Peyer's patch (tissue), 4 donors: Measurements from ENCODE around the gene ZNF217. TPM values are rescaled to one million over a fixed set of nuclear protein-coding genes. Genes with fewer than 3 reads are reported as not detected.
A peak's percentile ranks its signal among the peaks of the same experiment; 100 is the strongest.

Experiments used
- DNase-seq, 3 donors: peaks; one replicate each; pipeline ENCODE4 v3.0.0-alpha.2; 2017 to 2019
- H3K27ac ChIP-seq, 4 donors: fragments of 200-600 bp; sonication (generic); one replicate each; pipeline ENCODE4 v1.5.1; 2016 to 2019
- H3K27me3 ChIP-seq, 2 donors: fragments of 200-600 bp; sonication (generic); one replicate each; pipeline ENCODE4 v1.5.1; 2019
- H3K36me3 ChIP-seq, 3 donors: fragments of 200-600 bp; sonication (generic); one replicate each; pipeline ENCODE4 v1.5.1; 2016 to 2019
- H3K4me1 ChIP-seq, 4 donors: fragments of 200-600 bp; sonication (generic); one replicate each; pipeline ENCODE4 v1.5.1; 2016 to 2019
- H3K4me3 ChIP-seq, 4 donors: fragments of 200-600 bp; sonication (generic); 1 replicate in 3 of 4; 2 replicates in 1 of 4; pipeline ENCODE4 v1.5.1; 2016 to 2019; ENCODE audit warnings: mild to moderate bottlenecking in 1 of 4
- H3K9me3 ChIP-seq, 4 donors: fragments of 200-600 bp; sonication (generic); one replicate each; pipeline ENCODE4 v1.5.1; 2016 to 2019; ENCODE audit warnings: mild to moderate bottlenecking in 1 of 4
- CTCF ChIP-seq, 6 experiments: fragments of 450-650 bp in 4 of 6; fragments of 200-600 bp in 2 of 6; sonication (generic) in 1 of 6; IDR thresholded peaks; one replicate each; pipeline ENCODE4 v1.5.1; 2017 to 2019; ENCODE audit warnings: antibody characterized with exemption in 6 of 6, mild to moderate bottlenecking in 3 of 6, moderate library complexity in 1 of 6
- POLR2A ChIP-seq, 2 donors: fragments of 450-650 bp; IDR thresholded peaks; one replicate each; pipeline ENCODE4 v1.5.1; 2017; ENCODE audit warnings: antibody characterized with exemption in 2 of 2, mild to moderate bottlenecking in 2 of 2, moderate library complexity in 2 of 2
- total RNA-seq, 4 donors: library from RNA; depleted of rRNA; stranded (reverse); fragments of >200 nt; gene quantifications; one replicate each; pipeline ENCODE4 v1.1.0, GENCODE V29; 2016

Gene ZNF217
- total RNA-seq, 4 donors from 2014 or later: 23.3 to 59.4 (median 43.4) TPM

GRCh38 chr20:53602661-53603060 lies 9.0 kb upstream of the ZNF217 start:
- TF ChIP-seq CTCF (IDR thresholded peaks at IDR 0.05) (no peak), POLR2A (IDR thresholded peaks at IDR 0.05) (no peak)
- no peaks in the 10 kb centered on the region for H3K4me1 ChIP-seq
- no peak overlapping the region for H3K4me3 ChIP-seq
- H3K9me3 ChIP-seq: no peaks in the 10 kb centered on the region
- no peak for DNase-seq
- H3K27me3 ChIP-seq: no peaks in the 10 kb centered on the region
- H3K36me3 ChIP-seq: no peaks in the 10 kb centered on the region
- no peak overlapping the region for H3K27ac ChIP-seq

- TF ChIP-seq POLR2A (IDR thresholded peaks at IDR 0.05): no peak
- no peak for TF ChIP-seq CTCF (IDR thresholded peaks at IDR 0.05)
- Histone ChIP-seq H3K9me3 (no peaks in the 10 kb centered on the region), H3K27ac (no peak overlapping the region), H3K27me3 (no peaks in the 10 kb centered on the region), H3K4me3 (no peak overlapping the region), H3K36me3 (no peaks in the 10 kb centered on the region), H3K4me1 (peaks cover 0 to 10% (median 0%) of the 10 kb centered on the region in 4 donors)
- DNase-seq: peak; percentile 8 to 18 (median 11)
These were observed 6.4 kb upstream of the ZNF217 start for GRCh38 chr20:53599910-53600632.

GRCh38 chr20:53599378-53599777 lies 5.7 kb upstream of the ZNF217 start:
- H3K27me3 ChIP-seq: no peaks in the 10 kb centered on the region
- peaks cover 0 to 10% (median 0%) of the 10 kb centered on the region in 4 donors for H3K4me1 ChIP-seq
- H3K27ac ChIP-seq: no peak overlapping the region
- H3K36me3 ChIP-seq: no peaks in the 10 kb centered on the region
- H3K9me3 ChIP-seq: no peaks in the 10 kb centered on the region
- DNase-seq: peak in 2 of 3 donors; percentile 33
- no peak overlapping the region for H3K4me3 ChIP-seq
- TF ChIP-seq CTCF (IDR thresholded peaks at IDR 0.05): no peak
- TF ChIP-seq POLR2A (IDR thresholded peaks at IDR 0.05): no peak

GRCh38 chr20:53599044-53599362 lies 5.4 kb upstream of the ZNF217 start:
- peak in 1 of 3 donors; percentile 11 for DNase-seq
- Histone ChIP-seq H3K9me3 (no peaks in the 10 kb centered on the region), H3K4me1 (peaks cover 0 to 10% (median 0%) of the 10 kb centered on the region in 4 donors), H3K4me3 (no peak overlapping the region), H3K27ac (no peak overlapping the region), H3K27me3 (no peaks in the 10 kb centered on the region), H3K36me3 (no peaks in the 10 kb centered on the region)
- TF ChIP-seq POLR2A (IDR thresholded peaks at IDR 0.05): no peak

GRCh38 chr20:53598140-53599043 lies 4.8 kb upstream of the ZNF217 start:
- DNase-seq: peak; percentile 14 to 43 (median 19)

More at GRCh38 chr20:53598140-53599043, 4.8 kb upstream of the ZNF217 start:
- H3K36me3 ChIP-seq: no peaks in the 10 kb centered on the region
- TF ChIP-seq CTCF (IDR thresholded peaks at IDR 0.05): no peak
- no peak for TF ChIP-seq POLR2A (IDR thresholded peaks at IDR 0.05)
- H3K27ac ChIP-seq: no peak overlapping the region
- no peak overlapping the region for H3K4me3 ChIP-seq
- peaks cover 0 to 10% (median 0%) of the 10 kb centered on the region in 4 donors for H3K4me1 ChIP-seq
- no peaks in the 10 kb centered on the region for H3K27me3 ChIP-seq
- no peaks in the 10 kb centered on the region for H3K9me3 ChIP-seq
